HCT116 (cell line): ENCODE results near the gene GH2.
"Not testable (repeated sequence)": the region's sequence is repeated elsewhere in the genome, so short reads cannot be mapped to it uniquely, and the experiment has no call there.

ENCODE experiments used
- ZNF274 ChIP-seq: fragments of 200-500 bp; sonication (Bioruptor generic); IDR thresholded peaks from 2 replicates; pipeline ENCODE4 v1.6.1; 2014; ENCODE audit warnings: mild to moderate bottlenecking, low read depth, low read length, inconsistent platforms
- TF ChIP-seq, protein P1 (sequence below), 3 experiments: fragments of 200-600 bp in 1 of 3; sonication (generic) in 1 of 3; IDR thresholded peaks in 2 of 3; conservative IDR thresholded peaks in 1 of 3; 2 replicates each; pipeline ENCODE4 v1.5.1; 2012 to 2017; ENCODE audit warnings: low read depth in 2 of 3, low read length in 2 of 3, antibody characterized with exemption in 1 of 3, borderline replicate concordance in 1 of 3, control low read depth in 1 of 3, mild to moderate bottlenecking in 1 of 3, mixed read lengths in 1 of 3, mixed run types in 1 of 3, moderate library complexity in 1 of 3; ENCODE audit not compliant: insufficient read depth in 1 of 3

- TF ChIP-seq ZNF274, result not testable (repeated sequence)
- TF ChIP-seq, protein P1, sequence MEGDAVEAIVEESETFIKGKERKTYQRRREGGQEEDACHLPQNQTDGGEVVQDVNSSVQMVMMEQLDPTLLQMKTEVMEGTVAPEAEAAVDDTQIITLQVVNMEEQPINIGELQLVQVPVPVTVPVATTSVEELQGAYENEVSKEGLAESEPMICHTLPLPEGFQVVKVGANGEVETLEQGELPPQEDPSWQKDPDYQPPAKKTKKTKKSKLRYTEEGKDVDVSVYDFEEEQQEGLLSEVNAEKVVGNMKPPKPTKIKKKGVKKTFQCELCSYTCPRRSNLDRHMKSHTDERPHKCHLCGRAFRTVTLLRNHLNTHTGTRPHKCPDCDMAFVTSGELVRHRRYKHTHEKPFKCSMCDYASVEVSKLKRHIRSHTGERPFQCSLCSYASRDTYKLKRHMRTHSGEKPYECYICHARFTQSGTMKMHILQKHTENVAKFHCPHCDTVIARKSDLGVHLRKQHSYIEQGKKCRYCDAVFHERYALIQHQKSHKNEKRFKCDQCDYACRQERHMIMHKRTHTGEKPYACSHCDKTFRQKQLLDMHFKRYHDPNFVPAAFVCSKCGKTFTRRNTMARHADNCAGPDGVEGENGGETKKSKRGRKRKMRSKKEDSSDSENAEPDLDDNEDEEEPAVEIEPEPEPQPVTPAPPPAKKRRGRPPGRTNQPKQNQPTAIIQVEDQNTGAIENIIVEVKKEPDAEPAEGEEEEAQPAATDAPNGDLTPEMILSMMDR (IDR thresholded peaks at IDR 0.05 in 2 of 3, conservative IDR thresholded peaks at IDR 0.05 in 1 of 3; ENCODE audit: borderline replicate concordance in 1 of 3, insufficient read depth in 1 of 3, low read depth in 2 of 3, low read length in 2 of 3), result peak; percentile 10 to 44 (median 32); a peak in 3 of 6 replicates
Observed at GRCh38 chr17:63907161-63907778, 25.5 kb upstream of the GH2 start.
